Bronchial epithelial cell (primary cell): ENCODE data around the gene NMT2. TPM values are rescaled to one million over a fixed set of nuclear protein-coding genes. Genes with fewer than 3 reads are reported as not detected.

Experiments used
- DNase-seq: peaks from one replicate; pipeline ENCODE4 v3.0.0-alpha.2; 2010; ENCODE audit warnings: low read depth
- FAIRE-seq: peaks from 2 replicates; lab custom pipeline; 2011; peaks lifted over from hg19 to GRCh38; lab: Jason Lieb, UNC
- H3K27me3 ChIP-seq: 2 replicates; pipeline ENCODE4 v1.5.1; 2011; ENCODE audit warnings: low read length; ENCODE audit not compliant: control insufficient read depth, insufficient read depth
- H3K36me3 ChIP-seq: 2 replicates; pipeline ENCODE4 v1.5.1; 2011; ENCODE audit warnings: low read length; ENCODE audit not compliant: control insufficient read depth, insufficient read depth
- H3K4me3 ChIP-seq: 2 replicates; pipeline ENCODE4 v1.5.1; 2011; ENCODE audit warnings: mild to moderate bottlenecking, low read depth, low read length, control low read depth
- CTCF ChIP-seq: IDR thresholded peaks from 2 replicates; pipeline ENCODE4 v1.5.1; 2011; ENCODE audit warnings: mild to moderate bottlenecking, moderate library complexity, low read length, control low read depth, inconsistent platforms; ENCODE audit not compliant: insufficient read depth, severe bottlenecking
- total RNA-seq: library from RNA; depleted of rRNA; stranded (reverse); fragments of >200 nt; gene quantifications from 2 replicates; pipeline ENCODE4 v1.2.1, GENCODE V29; 2014

Gene NMT2
- total RNA-seq, 1 donor from 2014 or later, result 11.1 TPM

GRCh38 chr10:15068802-15069201 lies 99.7 kb downstream of the NMT2 start:
- Histone ChIP-seq H3K4me3 (no peak overlapping the region), H3K27me3 (no peaks in the 10 kb centered on the region), H3K36me3 (no peaks in the 10 kb centered on the region)
- FAIRE-seq (peak; percentile 73), DNase-seq (peak; percentile 60)
- TF ChIP-seq CTCF, result no peak

- no peaks in the 10 kb centered on the region for H3K27me3 ChIP-seq
- DNase-seq (no peak), FAIRE-seq (no peak)
- H3K36me3 ChIP-seq, result no peaks in the 10 kb centered on the region
- no peak for TF ChIP-seq CTCF
- no peak overlapping the region for H3K4me3 ChIP-seq
Observed at GRCh38 chr10:15067154-15067553, 101.3 kb downstream of the NMT2 start.

- Histone ChIP-seq H3K27me3 (no peaks in the 10 kb centered on the region), H3K4me3 (no peak overlapping the region), H3K36me3 (no peaks in the 10 kb centered on the region)
- TF ChIP-seq CTCF, result no peak
- FAIRE-seq (no peak), DNase-seq (no peak)
Observed at GRCh38 chr10:15060638-15061037, 107.9 kb downstream of the NMT2 start.

GRCh38 chr10:15059914-15060313 lies 108.6 kb downstream of the NMT2 start:
- no peak overlapping the region for H3K4me3 ChIP-seq
- TF ChIP-seq CTCF, result no peak
- no peaks in the 10 kb centered on the region for H3K36me3 ChIP-seq
- FAIRE-seq (no peak), DNase-seq (no peak)
- H3K27me3 ChIP-seq, result no peaks in the 10 kb centered on the region

DNA sequence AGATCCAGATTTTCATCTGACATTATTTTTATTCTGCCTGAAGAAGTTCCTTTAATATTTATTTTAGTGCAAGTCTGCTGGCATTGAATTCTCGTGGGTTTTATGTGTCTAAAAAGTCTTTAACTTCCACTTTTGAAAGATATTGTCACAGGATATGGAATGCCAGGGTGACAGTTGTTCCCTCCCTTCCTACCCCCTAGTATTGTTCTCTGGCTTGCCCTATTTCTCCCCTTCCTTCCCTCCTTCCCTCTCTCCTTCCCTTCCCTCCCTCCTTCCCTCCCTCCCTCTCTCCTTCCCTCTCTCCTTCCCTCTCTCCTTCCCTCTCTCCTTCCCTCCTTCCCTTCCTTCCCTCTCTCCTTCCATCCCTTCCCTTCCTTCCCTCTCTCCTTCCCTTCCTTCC lies 109.8 kb downstream of the NMT2 start:
- Histone ChIP-seq H3K4me3 (no peak overlapping the region), H3K36me3 (no peaks in the 10 kb centered on the region), H3K27me3 (no peaks in the 10 kb centered on the region)
- FAIRE-seq, result no peak
- no peak for TF ChIP-seq CTCF
- no peak for DNase-seq

Other genes starting within 250 kb of the NMT2 start
- gene DCLRE1C, start 214.6 kb downstream of the NMT2 start, total RNA-seq, result 9.0 and 10.2 TPM in 2 replicates
- gene MEIG1, start 209.3 kb downstream of the NMT2 start, total RNA-seq, result not detected in 2 replicates
- gene OLAH, start 124.8 kb downstream of the NMT2 start, total RNA-seq, result 16.3 and 26.0 TPM in 2 replicates
- gene ACBD7, start 79.9 kb downstream of the NMT2 start, total RNA-seq, result 0.13 and 0.26 TPM in 2 replicates
- gene RPP38, start 71.3 kb downstream of the NMT2 start, total RNA-seq, result 10.3 and 18.4 TPM in 2 replicates
- gene FAM171A1, start 202.6 kb upstream of the NMT2 start, total RNA-seq, result 2.6 TPM in 2 replicates